Activated gamma-delta T cell (primary cell): ENCODE results near the gene KRTAP3-3.
"Not testable (repeated sequence)": the region's sequence is repeated elsewhere in the genome, so short reads cannot be mapped to it uniquely, and the experiment has no call there.

Experiments
- DNase-seq: peaks from one replicate; lab custom pipeline; 2025; lab: John Stamatoyannopoulos, UW

The KRTAP3-3 gene

GRCh38 chr17:41004397-41004796, 10.4 kb upstream of the KRTAP3-3 start:
- no peak for DNase-seq

- no peak for DNase-seq
These were observed 10.0 kb upstream of the KRTAP3-3 start for GRCh38 chr17:41003926-41004325.

GRCh38 chr17:41002814-41003213, 8.8 kb upstream of the KRTAP3-3 start:
- DNase-seq: no peak

GRCh38 chr17:41001795-41002194, 7.8 kb upstream of the KRTAP3-3 start:
- no peak for DNase-seq

- DNase-seq: not testable (repeated sequence)
These were observed 5.6 kb upstream of the KRTAP3-3 start, which contains the start of gene KRTAP3-2 for GRCh38 chr17:40999563-40999962. Gene KRTAP3-2, minus strand, starts transcription at chr17:40999906. Its CDS starts 53 bp downstream, at chr17:40999853.

- no peak for DNase-seq
These were observed 3.4 kb upstream of the KRTAP3-3 start for GRCh38 chr17:40997361-40997760.

GRCh38 chr17:40996829-40997228, 2.9 kb upstream of the KRTAP3-3 start:
- DNase-seq: no peak

- DNase-seq: no peak
These were observed 1.2 kb upstream of the KRTAP3-3 start for GRCh38 chr17:40995116-40995515.

- DNase-seq: no peak
These were observed 880 bp downstream of the KRTAP3-3 start for GRCh38 chr17:40993084-40993483.

- no peak for DNase-seq
These were observed 1.3 kb downstream of the KRTAP3-3 start for GRCh38 chr17:40992666-40993065.

- no peak for DNase-seq
These were observed 7.0 kb downstream of the KRTAP3-3 start for GRCh38 chr17:40986920-40987319.

- DNase-seq: no peak
These were observed 9.7 kb downstream of the KRTAP3-3 start, which contains the start of gene KRT40 for GRCh38 chr17:40984226-40984625. Gene KRT40, minus strand, starts transcription at chr17:40984326. Its CDS starts 53 bp downstream, at chr17:40984273.

- DNase-seq: no peak
These were observed 12.8 kb downstream of the KRTAP3-3 start for GRCh38 chr17:40981115-40981514.

- no peak for DNase-seq
These were observed 13.4 kb downstream of the KRTAP3-3 start for GRCh38 chr17:40980596-40980995.

GRCh38 chr17:40980117-40980516, 13.8 kb downstream of the KRTAP3-3 start:
- no peak for DNase-seq

GRCh38 chr17:40978575-40979151, 15.3 kb downstream of the KRTAP3-3 start:
- DNase-seq: no peak

- DNase-seq: no peak
These were observed 18.4 kb downstream of the KRTAP3-3 start for GRCh38 chr17:40975516-40975915.

- DNase-seq: no peak
These were observed 19.6 kb downstream of the KRTAP3-3 start for GRCh38 chr17:40974366-40974765.

GRCh38 chr17:40967582-40967981, 26.4 kb downstream of the KRTAP3-3 start:
- DNase-seq: no peak

GRCh38 chr17:40966848-40967247, 27.1 kb downstream of the KRTAP3-3 start, which contains the start of gene KRT39:
Gene KRT39, minus strand, starts transcription at chr17:40966948. Its CDS starts 92 bp downstream, at chr17:40966856.
- no peak for DNase-seq

GRCh38 chr17:40963838-40964237, 30.1 kb downstream of the KRTAP3-3 start:
- DNase-seq: no peak

GRCh38 chr17:40962059-40962561, 31.9 kb downstream of the KRTAP3-3 start:
- DNase-seq: no peak

GRCh38 chr17:40961591-40961990, 32.4 kb downstream of the KRTAP3-3 start:
- DNase-seq: no peak

GRCh38 chr17:40960144-40960543, 33.8 kb downstream of the KRTAP3-3 start:
- DNase-seq: no peak
